PC-9 (cell line): ENCODE measurements around the gene FXYD4.

Source experiments
- EZH2 ChIP-seq: fragments of 200-600 bp; sonication (generic); IDR thresholded peaks from 2 replicates; pipeline ENCODE4 v1.8.0; 2017; ENCODE audit warnings: antibody characterized with exemption, low read depth
- TF ChIP-seq, protein P1 (sequence below): fragments of 200-600 bp; sonication (generic); conservative IDR thresholded peaks from 2 replicates; pipeline ENCODE4 v1.6.1; 2017; ENCODE audit warnings: mixed run types, antibody characterized with exemption, mild to moderate bottlenecking, moderate library complexity

- TF ChIP-seq, protein P1, sequence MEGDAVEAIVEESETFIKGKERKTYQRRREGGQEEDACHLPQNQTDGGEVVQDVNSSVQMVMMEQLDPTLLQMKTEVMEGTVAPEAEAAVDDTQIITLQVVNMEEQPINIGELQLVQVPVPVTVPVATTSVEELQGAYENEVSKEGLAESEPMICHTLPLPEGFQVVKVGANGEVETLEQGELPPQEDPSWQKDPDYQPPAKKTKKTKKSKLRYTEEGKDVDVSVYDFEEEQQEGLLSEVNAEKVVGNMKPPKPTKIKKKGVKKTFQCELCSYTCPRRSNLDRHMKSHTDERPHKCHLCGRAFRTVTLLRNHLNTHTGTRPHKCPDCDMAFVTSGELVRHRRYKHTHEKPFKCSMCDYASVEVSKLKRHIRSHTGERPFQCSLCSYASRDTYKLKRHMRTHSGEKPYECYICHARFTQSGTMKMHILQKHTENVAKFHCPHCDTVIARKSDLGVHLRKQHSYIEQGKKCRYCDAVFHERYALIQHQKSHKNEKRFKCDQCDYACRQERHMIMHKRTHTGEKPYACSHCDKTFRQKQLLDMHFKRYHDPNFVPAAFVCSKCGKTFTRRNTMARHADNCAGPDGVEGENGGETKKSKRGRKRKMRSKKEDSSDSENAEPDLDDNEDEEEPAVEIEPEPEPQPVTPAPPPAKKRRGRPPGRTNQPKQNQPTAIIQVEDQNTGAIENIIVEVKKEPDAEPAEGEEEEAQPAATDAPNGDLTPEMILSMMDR = no peak
- TF ChIP-seq EZH2 = no peak
These were observed 50.1 kb downstream of the FXYD4 start for GRCh38 chr10:43421519-43421918.
